HEK293 (cell line): ENCODE measurements around the gene ZNHIT1.

Experiments
- ATF2 ChIP-seq: fragments of 450-650 bp; formaldehyde crosslinking; IDR thresholded peaks from 2 replicates; pipeline ENCODE4 v1.5.1; 2016; ENCODE audit warnings: missing biosample characterization, missing genetic modification characterization, low read depth
- EGR2 ChIP-seq: fragments of 450-650 bp; formaldehyde crosslinking; IDR thresholded peaks from 2 replicates; pipeline ENCODE4 v1.5.1; 2016; ENCODE audit warnings: low read depth, missing biosample characterization, missing genetic modification characterization
- KLF7 ChIP-seq: fragments of 450-650 bp; formaldehyde crosslinking; IDR thresholded peaks from 2 replicates; pipeline ENCODE4 v1.5.1; 2016; ENCODE audit warnings: missing biosample characterization, missing genetic modification characterization, borderline replicate concordance
- KLF9 ChIP-seq: fragments of 450-650 bp; formaldehyde crosslinking; IDR thresholded peaks from 2 replicates; pipeline ENCODE4 v1.5.1; 2016; ENCODE audit warnings: missing biosample characterization, missing genetic modification characterization, low read depth
- MZF1 ChIP-seq: fragments of 450-650 bp; formaldehyde crosslinking; IDR thresholded peaks from 2 replicates; pipeline ENCODE4 v1.5.1; 2017; ENCODE audit warnings: missing biosample characterization, missing genetic modification characterization, borderline replicate concordance
- PATZ1 ChIP-seq: fragments of 450-650 bp; formaldehyde crosslinking; IDR thresholded peaks from 2 replicates; pipeline ENCODE4 v1.5.1; 2016; ENCODE audit warnings: missing biosample characterization, missing genetic modification characterization
- PRDM4 ChIP-seq: fragments of 450-650 bp; formaldehyde crosslinking; IDR thresholded peaks from 2 replicates; pipeline ENCODE4 v1.5.1; 2017; ENCODE audit warnings: missing biosample characterization, missing genetic modification characterization
- REPIN1 ChIP-seq: fragments of 450-650 bp; formaldehyde crosslinking; IDR thresholded peaks from 2 replicates; pipeline ENCODE4 v1.5.1; 2017; ENCODE audit warnings: missing biosample characterization, missing genetic modification characterization, low read depth
- TCF7L2 ChIP-seq: IDR thresholded peaks from 2 replicates; pipeline ENCODE4 v1.6.1; 2011; ENCODE audit warnings: low read depth, mild to moderate bottlenecking, inconsistent platforms, low read length, moderate library complexity, borderline replicate concordance
- ZBTB17 ChIP-seq: fragments of 450-650 bp; formaldehyde crosslinking; IDR thresholded peaks from 2 replicates; pipeline ENCODE4 v1.5.1; 2016; ENCODE audit warnings: missing biosample characterization, missing genetic modification characterization
- ZBTB20 ChIP-seq: fragments of 450-650 bp; formaldehyde crosslinking; IDR thresholded peaks from 2 replicates; pipeline ENCODE4 v1.5.1; 2016; ENCODE audit warnings: missing biosample characterization, missing genetic modification characterization
- ZBTB26 ChIP-seq: fragments of 450-650 bp; formaldehyde crosslinking; optimal IDR thresholded peaks from 2 replicates; pipeline ENCODE3; 2016; ENCODE audit warnings: missing biosample characterization, mild to moderate bottlenecking, missing genetic modification characterization
- ZBTB44 ChIP-seq: fragments of 450-650 bp; IDR thresholded peaks from 2 replicates; pipeline ENCODE4 v1.5.1; 2018; ENCODE audit warnings: missing biosample characterization, mild to moderate bottlenecking, missing genetic modification characterization
- ZFP69B ChIP-seq: fragments of 450-650 bp; formaldehyde crosslinking; IDR thresholded peaks from 2 replicates; pipeline ENCODE4 v1.5.1; 2016; ENCODE audit warnings: missing biosample characterization, missing genetic modification characterization
- ZNF239 ChIP-seq: fragments of 450-650 bp; formaldehyde crosslinking; IDR thresholded peaks from 2 replicates; pipeline ENCODE4 v1.5.1; 2016; ENCODE audit warnings: missing biosample characterization, missing genetic modification characterization
- ZNF266 ChIP-seq: fragments of 450-650 bp; formaldehyde crosslinking; IDR thresholded peaks from 2 replicates; pipeline ENCODE4 v1.5.1; 2016; ENCODE audit warnings: missing biosample characterization, missing genetic modification characterization, low read depth
- ZNF394 ChIP-seq: fragments of 450-650 bp; formaldehyde crosslinking; IDR thresholded peaks from 2 replicates; pipeline ENCODE4 v1.5.1; 2016; ENCODE audit warnings: missing biosample characterization, missing genetic modification characterization, mild to moderate bottlenecking, moderate library complexity, borderline replicate concordance
- ZNF404 ChIP-seq: fragments of 450-650 bp; formaldehyde crosslinking; IDR thresholded peaks from 2 replicates; pipeline ENCODE4 v1.5.1; 2017; ENCODE audit warnings: missing biosample characterization, missing genetic modification characterization
- ZNF530 ChIP-seq: fragments of 450-650 bp; formaldehyde crosslinking; IDR thresholded peaks from 2 replicates; pipeline ENCODE4 v1.5.1; 2016; ENCODE audit warnings: low read depth, missing biosample characterization, missing genetic modification characterization
- ZNF544 ChIP-seq: fragments of 450-650 bp; formaldehyde crosslinking; IDR thresholded peaks from 2 replicates; pipeline ENCODE4 v1.5.0; 2017; ENCODE audit warnings: missing biosample characterization, missing genetic modification characterization
- ZNF549 ChIP-seq: fragments of 450-650 bp; IDR thresholded peaks from 2 replicates; pipeline ENCODE4 v1.5.1; 2018; ENCODE audit warnings: missing biosample characterization, missing genetic modification characterization, mild to moderate bottlenecking, inconsistent platforms, moderate library complexity
- ZNF610 ChIP-seq: fragments of 450-650 bp; formaldehyde crosslinking; IDR thresholded peaks from 2 replicates; pipeline ENCODE4 v1.5.1; 2016; ENCODE audit warnings: missing biosample characterization, missing genetic modification characterization, borderline replicate concordance
- ZNF623 ChIP-seq: fragments of 450-650 bp; formaldehyde crosslinking; IDR thresholded peaks from 2 replicates; pipeline ENCODE4 v1.5.1; 2016; ENCODE audit warnings: missing biosample characterization, missing genetic modification characterization
- ZNF645 ChIP-seq: fragments of 450-650 bp; formaldehyde crosslinking; IDR thresholded peaks from 2 replicates; pipeline ENCODE4; 2016; ENCODE audit warnings: missing biosample characterization, missing genetic modification characterization
- ZNF670 ChIP-seq: fragments of 450-650 bp; formaldehyde crosslinking; IDR thresholded peaks from 2 replicates; pipeline ENCODE4 v1.5.1; 2016; ENCODE audit warnings: missing biosample characterization, missing genetic modification characterization, low read depth
- ZNF747 ChIP-seq: fragments of 450-650 bp; formaldehyde crosslinking; IDR thresholded peaks from 2 replicates; pipeline ENCODE4 v1.5.1; 2016; ENCODE audit warnings: missing biosample characterization, missing genetic modification characterization
- ZNF777 ChIP-seq: fragments of 450-650 bp; formaldehyde crosslinking; IDR thresholded peaks from 2 replicates; pipeline ENCODE4 v1.5.1; 2017; ENCODE audit warnings: missing biosample characterization, missing genetic modification characterization, borderline replicate concordance
- ZNF792 ChIP-seq: fragments of 450-650 bp; formaldehyde crosslinking; IDR thresholded peaks from 2 replicates; pipeline ENCODE4 v1.5.1; 2016; ENCODE audit warnings: missing biosample characterization, missing genetic modification characterization
- ZSCAN16 ChIP-seq: fragments of 450-650 bp; formaldehyde crosslinking; IDR thresholded peaks from 2 replicates; pipeline ENCODE4 v1.5.1; 2016; ENCODE audit warnings: missing biosample characterization, missing genetic modification characterization

ZNHIT1 gene

GRCh38 chr7:101218236-101219125 is 516 bp downstream of the ZNHIT1 start (continued):
- TF ChIP-seq PATZ1 (peak; percentile 42), ZNF645 (no peak), ZNF792 (tag by site-specific recombination) (peak; percentile 68; the same call in 1 of the 2 replicates), ZNF394 (tag by site-specific recombination) (peak; percentile 41; the same call in 1 of the 2 replicates), ZBTB26 (tag by site-specific recombination) (no peak), ZNF404 (no peak), ZNF610 (tag by site-specific recombination) (no peak), REPIN1 (tag by site-specific recombination) (no peak), ZNF777 (tag by site-specific recombination) (0 out of 2 replicates have a peak, but pooled peaks have one; percentile 34), ZNF670 (no peak), ZBTB44 (tag by site-specific recombination) (no peak), ZBTB20 (tag by site-specific recombination) (peak; percentile 17; the same call in 1 of the 2 replicates), MZF1 (tag by site-specific recombination) (no peak), ZNF266 (tag by site-specific recombination) (no peak), ZNF530 (tag by site-specific recombination) (no peak), ATF2 (tag by site-specific recombination) (no peak), KLF7 (tag by site-specific recombination) (no peak), ZNF747 (tag by site-specific recombination) (no peak), ZNF549 (tag by site-specific recombination) (no peak), ZBTB17 (tag by site-specific recombination) (peak; percentile 29; the same call in 1 of the 2 replicates), KLF9 (tag by site-specific recombination) (peak; percentile 19; the same call in 1 of the 2 replicates), ZFP69B (no peak), ZSCAN16 (no peak), ZNF239 (tag by site-specific recombination) (no peak), EGR2 (tag by site-specific recombination) (peak; percentile 30; the same call in 1 of the 2 replicates), ZNF623 (tag by site-specific recombination) (no peak), PRDM4 (tag by site-specific recombination) (no peak; the same call in 1 of the 2 replicates), TCF7L2 (no peak), ZNF544 (no peak)
